HFF-Myc (cell line): ENCODE measurements around the gene SETX.
A peak's percentile ranks its signal among the peaks of the same experiment; 100 is the strongest.

ENCODE experiments used
- DNase-seq: peaks from one replicate; pipeline ENCODE4 v3.0.0-alpha.2; 2011; ENCODE audit warnings: low read depth; ENCODE audit errors: extremely low read depth
- H3K4me3 ChIP-seq: replicated peaks from 2 replicates; pipeline ENCODE4 v1.5.1; 2011; ENCODE audit warnings: low read depth, mild to moderate bottlenecking, control low read depth, low read length
- CTCF ChIP-seq: IDR thresholded peaks from 2 replicates; pipeline ENCODE4 v1.5.1; 2012; ENCODE audit warnings: mild to moderate bottlenecking, low read depth, low read length, control low read depth; ENCODE audit errors: missing control alignments

The SETX gene

DNA sequence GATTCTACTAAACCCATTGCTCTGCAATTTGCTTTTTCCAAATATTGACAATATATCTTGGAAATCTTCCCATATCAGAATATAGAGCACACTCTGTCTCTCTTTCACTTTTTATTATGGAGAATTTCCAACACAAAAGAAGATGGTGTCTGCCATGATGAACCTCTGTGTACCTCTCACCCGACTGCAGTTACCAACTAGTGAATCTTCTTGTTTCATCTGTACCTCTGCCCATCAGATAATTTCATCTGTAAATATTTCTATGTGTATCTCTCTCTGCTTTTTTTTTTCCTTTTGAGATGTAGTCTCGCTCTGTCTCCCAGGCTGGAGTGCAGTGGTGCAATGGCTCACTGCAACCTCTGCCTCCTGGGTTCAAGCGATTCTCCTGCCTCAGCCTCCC lies 130.1 kb downstream of the SETX start:
- no peak for DNase-seq
- no peak overlapping the region for H3K4me3 ChIP-seq
- no peak for TF ChIP-seq CTCF

DNA sequence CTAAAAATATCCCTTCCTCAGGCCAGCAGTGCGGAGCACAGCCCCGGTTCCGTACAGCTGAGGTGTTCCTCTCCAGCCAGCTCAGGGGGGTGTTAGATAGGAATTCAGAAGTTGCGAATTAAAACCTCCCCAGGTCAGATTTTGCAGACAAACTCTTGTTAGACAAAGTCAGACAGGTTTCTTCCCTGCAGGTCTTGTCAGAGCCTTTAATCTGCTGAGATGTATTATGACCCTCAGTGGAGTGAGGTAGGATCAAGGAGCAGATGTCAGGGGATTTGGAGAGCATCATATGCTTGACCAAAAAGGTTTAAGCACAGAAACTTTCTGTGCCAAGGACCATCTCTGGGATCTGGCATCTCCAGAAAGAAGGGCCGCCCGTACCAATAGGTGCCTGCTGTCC lies 132.8 kb downstream of the SETX start:
- H3K4me3 ChIP-seq = no peak overlapping the region
- TF ChIP-seq CTCF = no peak
- DNase-seq = no peak

DNA sequence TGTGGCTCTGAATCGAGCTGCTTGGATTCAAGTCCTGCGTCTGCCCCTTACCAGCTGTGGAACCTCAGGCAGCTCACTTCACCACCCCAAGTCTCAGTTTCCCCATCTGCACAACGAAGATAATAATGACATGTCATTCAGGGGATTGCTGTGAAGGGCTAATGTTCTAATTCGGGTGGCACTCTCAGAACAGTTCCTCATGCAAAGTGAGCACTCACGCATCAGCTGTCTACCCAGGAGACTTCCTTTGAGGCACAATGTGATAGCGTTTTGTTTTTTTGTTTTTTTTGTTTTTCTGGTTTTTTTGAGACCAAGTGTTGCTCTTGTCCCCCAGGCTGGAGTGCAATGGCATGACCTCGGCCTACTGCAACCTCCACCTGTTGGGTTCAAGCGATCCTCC lies 136.6 kb downstream of the SETX start:
- TF ChIP-seq CTCF = no peak
- no peak for DNase-seq
- H3K4me3 ChIP-seq = no peak overlapping the region

DNA sequence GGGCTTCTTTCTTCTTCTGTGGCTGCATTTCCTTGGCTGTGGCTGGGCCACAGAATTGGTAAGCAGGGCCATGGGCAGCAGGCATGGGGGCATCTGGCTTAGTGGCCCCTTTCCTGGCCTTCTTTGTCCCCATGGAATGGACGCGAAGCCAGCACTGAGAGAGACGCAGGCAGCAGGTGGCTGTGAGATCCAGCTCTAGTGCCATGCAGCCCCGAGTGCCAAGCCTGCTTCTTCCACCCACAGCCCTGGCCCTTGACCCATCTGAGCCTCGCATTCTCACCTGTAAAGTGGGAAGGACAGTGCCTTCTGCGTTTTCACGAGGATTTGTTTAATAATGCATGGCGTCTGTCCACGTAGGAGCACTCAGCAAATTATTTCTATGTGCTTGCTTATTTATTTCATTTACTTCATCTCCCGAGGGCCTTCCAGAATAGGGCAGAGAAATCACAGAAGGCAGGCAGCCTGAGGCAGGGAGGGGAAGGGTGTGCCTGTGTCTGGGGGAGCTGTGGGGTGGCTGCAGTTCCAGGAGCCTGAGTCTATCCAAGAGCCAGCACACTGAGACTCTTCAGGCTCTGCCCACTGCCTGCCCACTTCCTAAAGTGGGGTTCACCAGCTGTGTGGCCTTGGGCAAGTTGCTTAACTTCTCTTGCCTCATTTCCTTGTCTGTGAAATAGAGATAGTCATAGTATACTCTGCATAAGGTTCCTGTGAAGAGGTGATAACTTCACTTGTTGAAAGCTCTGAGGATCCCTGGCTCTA lies 137.7 kb downstream of the SETX start:
- no peak for TF ChIP-seq CTCF
- DNase-seq = no peak
- no peak overlapping the region for H3K4me3 ChIP-seq

DNA sequence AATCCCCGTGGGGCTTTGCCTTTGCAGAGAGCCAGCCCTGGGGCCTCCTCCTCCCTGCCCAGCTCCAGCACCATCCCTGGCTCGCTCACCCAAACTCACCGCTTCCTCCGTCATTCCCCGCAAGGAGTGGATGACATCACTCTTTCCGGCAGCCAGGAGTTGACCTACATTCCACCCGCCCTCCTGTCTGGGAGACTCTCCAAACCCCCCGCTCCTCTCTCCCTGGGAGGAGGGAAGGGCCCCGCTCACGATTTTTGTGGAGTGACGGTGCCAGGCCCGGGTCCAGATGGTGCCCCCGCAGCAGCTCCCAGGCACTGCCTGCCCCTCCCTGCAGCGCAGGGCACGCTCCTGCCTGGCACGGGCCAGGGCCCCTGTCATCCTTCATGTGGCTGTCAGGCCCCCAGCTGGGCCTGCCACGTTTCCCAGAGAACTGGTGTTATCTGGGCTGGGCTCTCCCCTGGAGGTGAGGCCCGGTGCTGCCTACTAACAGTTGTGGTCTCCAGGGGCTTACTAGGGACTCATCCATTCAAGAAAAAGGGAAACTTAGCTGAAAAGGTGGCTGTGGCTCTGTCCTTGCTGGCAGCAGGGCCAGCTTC lies 140.7 kb downstream of the SETX start:
- no peak for TF ChIP-seq CTCF
- no peak overlapping the region for H3K4me3 ChIP-seq
- DNase-seq = peak; percentile 41

- DNase-seq = no peak
- no peak overlapping the region for H3K4me3 ChIP-seq
- TF ChIP-seq CTCF = no peak
These were observed 143.2 kb downstream of the SETX start for GRCh38 chr9:132211570-132211969.
